HS-27A (cell line): ENCODE measurements around the gene REXO1.
A peak's percentile ranks its signal among the peaks of the same experiment; 100 is the strongest.
"Not testable (repeated sequence)": the region's sequence is repeated elsewhere in the genome, so short reads cannot be mapped to it uniquely, and the experiment has no call there.

Source experiments
- DNase-seq: peaks from one replicate; pipeline ENCODE4 v3.0.0-alpha.2; 2012; ENCODE audit warnings: low read depth, missing footprints

REXO1 gene

GRCh38 chr19:1848399-1849131 is at the start of gene REXO1:
TSS of gene REXO1 (minus strand) at chr19:1848483. CDS start at chr19:1848358, 125 bp downstream.
- DNase-seq, result peak; percentile 79

GRCh38 chr19:1896508-1896907 is 48.2 kb upstream of the REXO1 start:
- DNase-seq, result no peak

GRCh38 chr19:1893791-1894190 is 45.5 kb upstream of the REXO1 start:
- DNase-seq, result no peak

GRCh38 chr19:1889907-1890306 is 41.6 kb upstream of the REXO1 start:
- no peak for DNase-seq

GRCh38 chr19:1888385-1888784 is 40.1 kb upstream of the REXO1 start:
- DNase-seq, result no peak

GRCh38 chr19:1886360-1886759 is 38.1 kb upstream of the REXO1 start:
- DNase-seq, result not testable (repeated sequence)

- DNase-seq, result not testable (repeated sequence)
These were observed 37.3 kb upstream of the REXO1 start, which contains the start of gene ABHD17A for GRCh38 chr19:1885398-1886119. TSS of gene ABHD17A (minus strand) at chr19:1885496. CDS start at chr19:1881566, 3,930 bp downstream.

- DNase-seq, result no peak
These were observed 36.5 kb upstream of the REXO1 start for GRCh38 chr19:1884719-1885334.

GRCh38 chr19:1884291-1884718 is 36.0 kb upstream of the REXO1 start:
- no peak for DNase-seq

- DNase-seq, result no peak
These were observed 35.5 kb upstream of the REXO1 start for GRCh38 chr19:1883784-1884183.

GRCh38 chr19:1882786-1883692 is 34.8 kb upstream of the REXO1 start:
- DNase-seq, result no peak

GRCh38 chr19:1882089-1882785 is 34.0 kb upstream of the REXO1 start:
- DNase-seq, result no peak

- not testable (repeated sequence) for DNase-seq
These were observed 33.3 kb upstream of the REXO1 start for GRCh38 chr19:1881393-1882088.

GRCh38 chr19:1880611-1881392 is 32.5 kb upstream of the REXO1 start:
- DNase-seq, result no peak

GRCh38 chr19:1879982-1880381 is 31.7 kb upstream of the REXO1 start:
- not testable (repeated sequence) for DNase-seq

GRCh38 chr19:1878583-1878982 is 30.3 kb upstream of the REXO1 start:
- not testable (repeated sequence) for DNase-seq

- DNase-seq, result not testable (repeated sequence)
These were observed 29.0 kb upstream of the REXO1 start for GRCh38 chr19:1877280-1877660.

- DNase-seq, result not testable (repeated sequence)
These were observed 28.4 kb upstream of the REXO1 start for GRCh38 chr19:1876496-1877279.
